NCI-H524 (cell line): Measurements from ENCODE around the gene PCDHAC2.

ENCODE experiments used
- DNase-seq, 2 experiments: peaks; one replicate each; lab custom pipeline; 2025; lab: John Stamatoyannopoulos, UW

Gene PCDHAC2

GRCh38 chr5:140986117-140986521 is 19.8 kb downstream of the PCDHAC2 start:
- no peak for DNase-seq

- peak in 1 of 2 experiments; percentile 9 for DNase-seq
These were observed 21.8 kb downstream of the PCDHAC2 start for GRCh38 chr5:140988100-140988499.

GRCh38 chr5:140988608-140989007 is 22.3 kb downstream of the PCDHAC2 start:
- DNase-seq: no peak

- no peak for DNase-seq
These were observed 23.2 kb downstream of the PCDHAC2 start for GRCh38 chr5:140989254-140990020.

- DNase-seq: no peak
These were observed 26.6 kb downstream of the PCDHAC2 start for GRCh38 chr5:140992828-140993227.

- peak in 1 of 2 experiments; percentile 40 for DNase-seq
These were observed 29.8 kb downstream of the PCDHAC2 start for GRCh38 chr5:140996060-140996459.

- no peak for DNase-seq
These were observed 32.7 kb downstream of the PCDHAC2 start for GRCh38 chr5:140998921-140999410.

- peak in 1 of 2 experiments; percentile 45 for DNase-seq
These were observed 35.2 kb downstream of the PCDHAC2 start for GRCh38 chr5:141001446-141001843.

GRCh38 chr5:141001844-141002604 is 35.7 kb downstream of the PCDHAC2 start:
- peak in 1 of 2 experiments; percentile 50 for DNase-seq

GRCh38 chr5:141002605-141002965 is 36.3 kb downstream of the PCDHAC2 start:
- DNase-seq: no peak

- DNase-seq: peak; percentile 30 to 52
These were observed 36.8 kb downstream of the PCDHAC2 start for GRCh38 chr5:141003031-141003430.

GRCh38 chr5:141003791-141004611 is 37.7 kb downstream of the PCDHAC2 start:
- peak in 1 of 2 experiments; percentile 52 for DNase-seq

GRCh38 chr5:141007791-141008190 is 41.5 kb downstream of the PCDHAC2 start:
- no peak for DNase-seq

- DNase-seq: no peak
These were observed 43.9 kb downstream of the PCDHAC2 start for GRCh38 chr5:141010047-141010793.

- DNase-seq: no peak
These were observed 51.7 kb downstream of the PCDHAC2 start for GRCh38 chr5:141017943-141018342.
